ENCODE results near the gene SDHAF1. TPM values are rescaled to one million over a fixed set of nuclear protein-coding genes. Genes with fewer than 3 reads are reported as not detected.
"Not testable (repeated sequence)": the region's sequence is repeated elsewhere in the genome, so short reads cannot be mapped to it uniquely, and the experiment has no call there.

SDHAF1 gene
- total and polyA plus RNA-seq, 11 donors: 9.7 to 41.8 (median 11.4) TPM

GRCh38 chr19:35955881-35956634, 38.9 kb upstream of the SDHAF1 start:
- no peak for TF ChIP-seq POLR2A (IDR thresholded peaks at IDR 0.05)
- DNase-seq (no peak), ATAC-seq (no peak)
- Histone ChIP-seq H3K36me3 (no peaks in the 10 kb centered on the region), H3K27ac (no peak overlapping the region), H3K27me3 (peaks cover 17 to 44% (median 28%) of the 10 kb centered on the region in 9 donors), H3K9me3 (peaks cover 0 to 6% (median 0%) of the 10 kb centered on the region in 12 donors), H3K4me1 (peaks cover 0 to 33% (median 1%) of the 10 kb centered on the region in 12 donors), H3K4me3 (no peak overlapping the region)
- intact Hi-C loops (cut with DNase I): no loop called here
- WGBS, 4 donors: 60 to 78% (median 69%) methylated on average over 6 of the region's 6 CpGs

DNA sequence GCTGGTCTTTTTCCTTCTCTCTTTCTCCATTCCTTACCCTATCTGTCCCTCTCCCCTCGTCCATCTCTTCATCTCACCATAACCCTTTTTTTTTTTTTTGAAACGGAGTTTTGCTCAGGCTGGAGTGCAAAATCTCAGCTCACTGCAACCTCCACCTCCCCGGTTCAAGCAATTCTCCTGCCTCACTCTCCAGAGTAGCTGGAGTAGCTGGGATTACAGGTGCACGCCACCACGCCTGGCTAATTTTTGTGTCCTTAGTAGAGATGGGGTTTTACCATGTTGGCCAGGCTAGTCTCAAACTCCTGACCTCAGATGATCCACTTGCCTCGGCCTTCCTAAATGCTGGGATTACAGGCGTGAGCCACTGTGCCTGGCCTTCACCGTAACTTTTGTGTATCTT, 37.6 kb upstream of the SDHAF1 start:
- intact Hi-C loops (cut with DNase I); H3K9me3 ChIP-seq; H3K36me3 ChIP-seq; H3K4me3 ChIP-seq; ATAC-seq; H3K27ac ChIP-seq; DNase-seq: not testable (repeated sequence)
- Histone ChIP-seq H3K4me1 (peaks cover 0 to 33% (median 1%) of the 10 kb centered on the region in 12 donors), H3K27me3 (peaks cover 17 to 55% (median 31%) of the 10 kb centered on the region in 9 donors)
- 75 to 79% (median 76%) methylated on average over 8 of the region's 8 CpGs for WGBS, 4 donors

DNA sequence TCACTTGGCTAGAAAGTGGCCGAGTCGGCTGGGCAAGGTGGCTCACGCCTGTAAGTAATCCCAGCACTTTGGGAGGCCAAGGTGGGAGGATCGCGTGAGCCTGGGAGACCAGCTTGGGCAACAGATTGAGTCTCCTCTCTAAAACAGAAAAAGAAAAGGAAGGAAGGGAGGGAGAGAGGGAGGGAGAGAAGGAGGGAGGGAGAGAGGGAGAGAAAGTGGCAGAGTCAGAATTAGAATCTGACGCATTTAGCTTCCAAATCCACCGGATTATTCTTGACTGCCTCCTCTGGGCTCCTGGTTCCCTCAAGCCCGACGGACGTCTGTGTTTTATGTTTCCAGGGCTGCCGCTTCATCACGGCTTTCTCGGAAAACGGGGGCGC, 36.3 kb upstream of the SDHAF1 start:
- Histone ChIP-seq H3K36me3 (no peaks in the 10 kb centered on the region), H3K27ac (no peak overlapping the region), H3K4me3 (peak overlapping the region in 2 of 12 donors; percentile 20 to 43), H3K27me3 (peaks cover 17 to 63% (median 31%) of the 10 kb centered on the region in 9 donors), H3K9me3 (peaks cover 0 to 6% (median 0%) of the 10 kb centered on the region in 12 donors), H3K4me1 (peaks cover 0 to 24% (median 1%) of the 10 kb centered on the region in 12 donors)
- intact Hi-C loops (cut with DNase I): no loop called here
- no peak for ATAC-seq
- peak in 1 of 5 donors; percentile 15 for DNase-seq
- 32 to 36% (median 34%) methylated on average over 15 of the region's 15 CpGs for WGBS, 4 donors
- TF ChIP-seq POLR2A (IDR thresholded peaks at IDR 0.05): no peak
- TF ChIP-seq, protein P1, sequence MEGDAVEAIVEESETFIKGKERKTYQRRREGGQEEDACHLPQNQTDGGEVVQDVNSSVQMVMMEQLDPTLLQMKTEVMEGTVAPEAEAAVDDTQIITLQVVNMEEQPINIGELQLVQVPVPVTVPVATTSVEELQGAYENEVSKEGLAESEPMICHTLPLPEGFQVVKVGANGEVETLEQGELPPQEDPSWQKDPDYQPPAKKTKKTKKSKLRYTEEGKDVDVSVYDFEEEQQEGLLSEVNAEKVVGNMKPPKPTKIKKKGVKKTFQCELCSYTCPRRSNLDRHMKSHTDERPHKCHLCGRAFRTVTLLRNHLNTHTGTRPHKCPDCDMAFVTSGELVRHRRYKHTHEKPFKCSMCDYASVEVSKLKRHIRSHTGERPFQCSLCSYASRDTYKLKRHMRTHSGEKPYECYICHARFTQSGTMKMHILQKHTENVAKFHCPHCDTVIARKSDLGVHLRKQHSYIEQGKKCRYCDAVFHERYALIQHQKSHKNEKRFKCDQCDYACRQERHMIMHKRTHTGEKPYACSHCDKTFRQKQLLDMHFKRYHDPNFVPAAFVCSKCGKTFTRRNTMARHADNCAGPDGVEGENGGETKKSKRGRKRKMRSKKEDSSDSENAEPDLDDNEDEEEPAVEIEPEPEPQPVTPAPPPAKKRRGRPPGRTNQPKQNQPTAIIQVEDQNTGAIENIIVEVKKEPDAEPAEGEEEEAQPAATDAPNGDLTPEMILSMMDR (IDR thresholded peaks at IDR 0.05): no peak

DNA sequence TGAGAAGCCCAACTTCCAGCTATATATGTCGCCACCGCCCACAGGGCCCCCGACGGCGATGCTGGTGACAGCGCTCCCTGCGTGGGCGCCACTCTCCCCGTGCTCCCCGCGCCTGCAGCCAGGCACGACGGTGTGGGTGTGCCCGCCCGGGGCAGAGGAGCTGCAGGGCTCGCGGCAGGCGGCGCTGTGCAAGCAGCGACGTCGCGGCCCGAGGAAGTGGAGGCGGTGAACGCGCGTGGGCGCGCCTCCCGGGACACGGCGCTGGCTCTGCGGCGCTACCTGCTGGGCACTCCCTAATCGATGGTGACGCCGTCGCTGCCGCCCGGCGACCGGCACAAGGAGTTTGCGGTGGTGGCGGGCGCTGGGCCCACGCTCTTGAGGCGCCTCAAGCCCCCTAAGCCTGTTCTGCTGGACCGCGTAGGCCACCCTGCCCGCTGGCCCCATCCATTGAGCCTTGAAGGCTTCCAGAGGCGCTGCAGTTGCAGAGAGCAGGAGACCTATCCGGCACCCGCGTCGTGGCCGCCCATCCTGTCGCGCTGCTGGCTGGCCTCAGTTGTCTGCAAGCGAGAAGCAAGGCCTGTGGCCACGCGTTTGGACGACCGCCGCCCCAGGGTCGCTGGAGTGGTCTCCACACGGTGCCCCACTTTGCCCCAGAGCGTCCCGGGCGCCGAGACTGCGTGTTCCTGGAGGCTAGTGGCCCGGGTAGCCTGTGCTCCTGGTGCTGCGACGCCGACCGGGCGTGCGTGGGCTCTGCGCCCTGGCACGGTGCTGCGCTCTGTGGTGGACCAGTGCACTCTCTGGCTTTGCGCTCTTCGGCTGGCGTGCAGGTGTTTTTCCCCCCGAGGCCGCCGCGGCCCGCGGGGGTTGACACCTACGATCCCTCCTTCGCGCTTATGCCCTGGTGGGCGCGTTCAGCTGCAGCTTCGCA, 35.7 kb upstream of the SDHAF1 start:
- Histone ChIP-seq H3K4me3 (peak overlapping the region in 5 of 12 donors; percentile 4 to 43 (median 28)), H3K27ac (no peak overlapping the region), H3K4me1 (peaks cover 0 to 18% (median 1%) of the 10 kb centered on the region in 12 donors), H3K36me3 (no peaks in the 10 kb centered on the region), H3K27me3 (peaks cover 17 to 65% (median 31%) of the 10 kb centered on the region in 9 donors), H3K9me3 (peaks cover 0 to 6% (median 0%) of the 10 kb centered on the region in 12 donors)
- 6 to 13% (median 11%) methylated on average over 23 to 97 of the region's 97 CpGs for WGBS, 4 donors
- intact Hi-C loops (cut with DNase I): no loop called here
- ATAC-seq (peak in 3 of 4 donors; percentile 60 to 83 (median 69)), DNase-seq (peak; percentile 33 to 77 (median 39))
- no peak for TF ChIP-seq POLR2A (IDR thresholded peaks at IDR 0.05)
- TF ChIP-seq, protein P1 (IDR thresholded peaks at IDR 0.05): peak in 9 of 12 donors; percentile 7 to 44 (median 21)

DNA sequence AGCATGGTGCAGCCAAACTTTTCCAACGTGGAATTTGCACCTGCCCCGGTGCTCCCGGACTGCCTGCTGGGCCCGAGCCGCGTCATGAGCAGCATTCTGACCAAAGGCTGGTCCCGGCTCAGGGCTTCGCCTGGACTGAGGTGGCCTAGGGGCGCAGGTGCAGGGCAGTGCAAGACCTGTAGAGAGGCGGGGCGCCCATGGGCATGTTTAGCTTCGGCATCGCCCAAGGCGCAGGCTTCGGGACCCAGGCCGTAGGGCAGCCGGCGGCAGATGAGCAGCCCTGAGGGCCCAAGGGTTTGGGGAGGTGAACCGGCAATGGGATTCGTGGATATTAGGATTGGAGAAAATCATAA, 35.0 kb upstream of the SDHAF1 start:
- no peak overlapping the region for H3K27ac ChIP-seq
- no peak for ATAC-seq

More for the DNA sequence above, 35.0 kb upstream of the SDHAF1 start:
- H3K36me3 ChIP-seq: no peaks in the 10 kb centered on the region
- intact Hi-C loops (cut with DNase I): no loop called here
- no peak for TF ChIP-seq POLR2A (IDR thresholded peaks at IDR 0.05)
- TF ChIP-seq, protein P1 (IDR thresholded peaks at IDR 0.05): no peak
- peak in 1 of 5 donors; percentile 13 for DNase-seq
- peaks cover 0 to 6% (median 0%) of the 10 kb centered on the region in 12 donors for H3K9me3 ChIP-seq
- H3K27me3 ChIP-seq: peaks cover 17 to 65% (median 31%) of the 10 kb centered on the region in 9 donors
- 32 to 55% (median 37%) methylated on average over 11 to 20 of the region's 20 CpGs for WGBS, 4 donors
- no peak overlapping the region for H3K4me3 ChIP-seq
- H3K4me1 ChIP-seq: peaks cover 0 to 15% (median 1%) of the 10 kb centered on the region in 12 donors

All from heart left ventricle (tissue), 16 donors.